ENCODE results near the gene ZNF615.

Gene ZNF615

GRCh38 chr19:52039169-52039568 lies 31.2 kb upstream of the ZNF615 start:
- Histone ChIP-seq H3K9ac (ENCODE audit: low read length) (no peak overlapping the region), H3K4me2 (ENCODE audit: low read depth, low read length, poor library complexity, severe bottlenecking) (no peak overlapping the region), H3F3A (ENCODE audit: insufficient read depth) (no peaks in the 10 kb centered on the region), H3K9me2 (replicated peaks; ENCODE audit: insufficient read depth, low read length) (no peaks in the 10 kb centered on the region), H3K36me3 (ENCODE audit: low read length) (no peaks in the 10 kb centered on the region), H2AFZ (ENCODE audit: low read depth, low read length, severe bottlenecking) (no peak overlapping the region), H3K27ac (ENCODE audit: low read depth, low read length) (no peak overlapping the region), H3K4me3 (ENCODE audit: insufficient read depth, low read length, poor library complexity, severe bottlenecking) (no peak overlapping the region), H4K20me1 (ENCODE audit: low read depth, low read length) (no peaks in the 10 kb centered on the region), H3K79me2 (ENCODE audit: insufficient read depth, low read length) (no peaks in the 10 kb centered on the region), H3K9me3 (ENCODE audit: insufficient read depth, low read length) (peaks cover 11% of the 10 kb centered on the region; the same call in 1 of the 2 replicates), H3K27me3 (ENCODE audit: low read length) (no peaks in the 10 kb centered on the region)
- TF ChIP-seq CTCF (IDR thresholded peaks at IDR 0.05; ENCODE audit: insufficient read depth, low read length, poor library complexity, severe bottlenecking) (no peak), EZH2phosphoT487 (conservative IDR thresholded peaks at IDR 0.05; ENCODE audit: low read length) (no peak)

GRCh38 chr19:52034051-52034728 lies 26.2 kb upstream of the ZNF615 start:
- Histone ChIP-seq H2AFZ (ENCODE audit: low read depth, low read length, severe bottlenecking) (no peak overlapping the region), H3K79me2 (ENCODE audit: insufficient read depth, low read length) (peaks cover 10% of the 10 kb centered on the region), H3K27ac (ENCODE audit: low read depth, low read length) (no peak overlapping the region), H3K9ac (ENCODE audit: low read length) (no peak overlapping the region), H4K20me1 (ENCODE audit: low read depth, low read length) (no peaks in the 10 kb centered on the region), H3K27me3 (ENCODE audit: low read length) (no peaks in the 10 kb centered on the region), H3K9me3 (ENCODE audit: insufficient read depth, low read length) (peaks cover 29% of the 10 kb centered on the region; the same call in 1 of the 2 replicates), H3K36me3 (ENCODE audit: low read length) (peaks cover 27% of the 10 kb centered on the region), H3K4me2 (ENCODE audit: low read depth, low read length, poor library complexity, severe bottlenecking) (no peak overlapping the region), H3F3A (ENCODE audit: insufficient read depth) (no peaks in the 10 kb centered on the region), H3K9me2 (replicated peaks; ENCODE audit: insufficient read depth, low read length) (no peaks in the 10 kb centered on the region), H3K4me3 (ENCODE audit: insufficient read depth, low read length, poor library complexity, severe bottlenecking) (no peak overlapping the region)
- TF ChIP-seq CTCF (IDR thresholded peaks at IDR 0.05; ENCODE audit: insufficient read depth, low read length, poor library complexity, severe bottlenecking) (no peak), EZH2phosphoT487 (conservative IDR thresholded peaks at IDR 0.05; ENCODE audit: low read length) (no peak)

GRCh38 chr19:52028780-52029123 lies 20.7 kb upstream of the ZNF615 start:
- H3F3A ChIP-seq (ENCODE audit: insufficient read depth) = no peaks in the 10 kb centered on the region
- H2AFZ ChIP-seq (ENCODE audit: low read depth, low read length, severe bottlenecking) = peak overlapping the region; percentile 96
- peak overlapping the region; percentile 60 for H3K27ac ChIP-seq (ENCODE audit: low read depth, low read length)
- peak overlapping the region; percentile 78 for H3K4me3 ChIP-seq (ENCODE audit: insufficient read depth, low read length, poor library complexity, severe bottlenecking)
- H3K4me2 ChIP-seq (ENCODE audit: low read depth, low read length, poor library complexity, severe bottlenecking) = peak overlapping the region; percentile 97
- H3K9ac ChIP-seq (ENCODE audit: low read length) = peak overlapping the region; percentile 78
- peaks cover 14% of the 10 kb centered on the region; the same call in 1 of the 2 replicates for H3K9me3 ChIP-seq (ENCODE audit: insufficient read depth, low read length)
- no peaks in the 10 kb centered on the region for H3K27me3 ChIP-seq (ENCODE audit: low read length)
- H3K79me2 ChIP-seq (ENCODE audit: insufficient read depth, low read length) = peaks cover 28% of the 10 kb centered on the region
- H3K9me2 ChIP-seq (replicated peaks; ENCODE audit: insufficient read depth, low read length) = no peaks in the 10 kb centered on the region
- H3K36me3 ChIP-seq (ENCODE audit: low read length) = peaks cover 44% of the 10 kb centered on the region
- TF ChIP-seq CTCF (IDR thresholded peaks at IDR 0.05; ENCODE audit: insufficient read depth, low read length, poor library complexity, severe bottlenecking) = no peak
- TF ChIP-seq EZH2phosphoT487 (conservative IDR thresholded peaks at IDR 0.05; ENCODE audit: low read length) = no peak
- H4K20me1 ChIP-seq (ENCODE audit: low read depth, low read length) = no peaks in the 10 kb centered on the region
